ENCODE data around the gene MTFR2. TPM values are rescaled to one million over a fixed set of nuclear protein-coding genes. Genes with fewer than 3 reads are reported as not detected.

Gene MTFR2
- total RNA-seq, 1 experiment from 2014 or later = 6.0 TPM

GRCh38 chr6:136265101-136265500 is 15.0 kb upstream of the MTFR2 start:
- no TSS peak for BruUV-seq (replicated peaks)
- H3K27me3 Mint-ChIP-seq (ENCODE audit: insufficient read depth, unreplicated experiment) = no peaks in the 10 kb centered on the region
- no peak for DNase-seq (ENCODE audit: unreplicated experiment)
- CTCF ChIA-PET = interaction anchor here (1.0 kb wide), 1 partner anchor 14 kb away, joined by 3 read pairs; no protein-coding TSS in a partner anchor
- H3K4me3 Mint-ChIP-seq (ENCODE audit: unreplicated experiment) = no peak overlapping the region
- H3K27ac Mint-ChIP-seq (ENCODE audit: low read depth, unreplicated experiment) = peak overlapping the region; percentile 36
- intact Hi-C loops (cut with micrococcal nuclease) = no loop called here
- TF ChIP-seq CTCF (IDR thresholded peaks at IDR 0.05; ENCODE audit: unreplicated experiment) = no peak
- POLR2A ChIA-PET = interaction anchor here (0.6 kb wide), 1 partner anchor 33 kb away, joined by 3 read pairs; no protein-coding TSS in a partner anchor
- H3K9me3 Mint-ChIP-seq (ENCODE audit: unreplicated experiment) = no peaks in the 10 kb centered on the region
- peaks cover 11% of the 10 kb centered on the region for H3K4me1 Mint-ChIP-seq (ENCODE audit: insufficient read depth, unreplicated experiment)
- H3K36me3 Mint-ChIP-seq (ENCODE audit: insufficient read depth, unreplicated experiment) = peaks cover 98% of the 10 kb centered on the region

GRCh38 chr6:136262940-136263339 is 12.8 kb upstream of the MTFR2 start:
- no peak for TF ChIP-seq CTCF (IDR thresholded peaks at IDR 0.05; ENCODE audit: unreplicated experiment)
- DNase-seq (ENCODE audit: unreplicated experiment) = no peak
- POLR2A ChIA-PET = interaction anchor here (1.2 to 1.8 kb wide), 3 partner anchors 10 to 27 kb away, joined by 5 to 9 read pairs (median 7); partner anchors contain the start of gene BCLAF1
- no TSS peak for BruUV-seq (replicated peaks)
- no peaks in the 10 kb centered on the region for H3K27me3 Mint-ChIP-seq (ENCODE audit: insufficient read depth, unreplicated experiment)
- H3K4me3 Mint-ChIP-seq (ENCODE audit: unreplicated experiment) = no peak overlapping the region
- H3K36me3 Mint-ChIP-seq (ENCODE audit: insufficient read depth, unreplicated experiment) = peaks cover 92% of the 10 kb centered on the region
- H3K9me3 Mint-ChIP-seq (ENCODE audit: unreplicated experiment) = no peaks in the 10 kb centered on the region
- peaks cover 11% of the 10 kb centered on the region for H3K4me1 Mint-ChIP-seq (ENCODE audit: insufficient read depth, unreplicated experiment)
- CTCF ChIA-PET = interaction anchor here (0.7 kb wide), 1 partner anchor 287 kb away, joined by 3 read pairs; the partner anchor contains the start of gene MAP7
- intact Hi-C loops (cut with micrococcal nuclease) = no loop called here
- H3K27ac Mint-ChIP-seq (ENCODE audit: low read depth, unreplicated experiment) = no peak overlapping the region

GRCh38 chr6:136254851-136255466 is 4.8 kb upstream of the MTFR2 start:
- DNase-seq (ENCODE audit: unreplicated experiment) = no peak
- TF ChIP-seq CTCF (IDR thresholded peaks at IDR 0.05; ENCODE audit: unreplicated experiment) = no peak
- Mint-ChIP-seq H3K4me1 (ENCODE audit: insufficient read depth, unreplicated experiment) (peaks cover 6% of the 10 kb centered on the region), H3K27me3 (ENCODE audit: insufficient read depth, unreplicated experiment) (no peaks in the 10 kb centered on the region), H3K4me3 (ENCODE audit: unreplicated experiment) (no peak overlapping the region), H3K36me3 (ENCODE audit: insufficient read depth, unreplicated experiment) (peaks cover 71% of the 10 kb centered on the region), H3K27ac (ENCODE audit: low read depth, unreplicated experiment) (no peak overlapping the region), H3K9me3 (ENCODE audit: unreplicated experiment) (no peaks in the 10 kb centered on the region)
- ChIA-PET CTCF (interaction anchor here (1.5 kb wide), 1 partner anchor 28 kb away, joined by 3 read pairs; no protein-coding TSS in a partner anchor), POLR2A (interaction anchor here (2.0 to 7.1 kb wide), 2 partner anchors 33 to 757 kb away, joined by 4 to 122 read pairs; partner anchors contain the start of gene BCLAF1)
- BruUV-seq (replicated peaks) = no TSS peak
- intact Hi-C loops (cut with micrococcal nuclease) = no loop called here

GRCh38 chr6:136253734-136254133 is 3.6 kb upstream of the MTFR2 start:
- H3K9me3 Mint-ChIP-seq (ENCODE audit: unreplicated experiment) = no peaks in the 10 kb centered on the region
- intact Hi-C loops (cut with micrococcal nuclease) = no loop called here
- no peak overlapping the region for H3K4me3 Mint-ChIP-seq (ENCODE audit: unreplicated experiment)
- peaks cover 10% of the 10 kb centered on the region for H3K4me1 Mint-ChIP-seq (ENCODE audit: insufficient read depth, unreplicated experiment)
- no peaks in the 10 kb centered on the region for H3K27me3 Mint-ChIP-seq (ENCODE audit: insufficient read depth, unreplicated experiment)
- BruUV-seq (replicated peaks) = no TSS peak
- no peak overlapping the region for H3K27ac Mint-ChIP-seq (ENCODE audit: low read depth, unreplicated experiment)
- DNase-seq (ENCODE audit: unreplicated experiment) = no peak
- TF ChIP-seq CTCF (IDR thresholded peaks at IDR 0.05; ENCODE audit: unreplicated experiment) = no peak
- CTCF ChIA-PET = interaction anchor here (0.6 to 1.5 kb wide), 3 partner anchors 27 to 297 kb away, joined by 3 to 4 read pairs (median 3); partner anchors contain the start of gene MAP7
- POLR2A ChIA-PET = interaction anchor here (0.8 to 7.1 kb wide), 7 partner anchors 10 to 755 kb away, joined by 3 to 122 read pairs (median 4); partner anchors contain the start of gene BCLAF1
- H3K36me3 Mint-ChIP-seq (ENCODE audit: insufficient read depth, unreplicated experiment) = peaks cover 67% of the 10 kb centered on the region

Measured in MCF 10A (cell line).